ENCODE data around the gene C15orf39.

C15orf39 gene

GRCh38 chr15:75198560-75199356 is 2.9 kb upstream of the C15orf39 start:
- no peak for DNase-seq

GRCh38 chr15:75199357-75199940 is 2.2 kb upstream of the C15orf39 start:
- DNase-seq, result no peak

GRCh38 chr15:75200391-75200764 is 1.3 kb upstream of the C15orf39 start:
- no peak for DNase-seq

- DNase-seq, result no peak
These were observed 692 bp upstream of the C15orf39 start for GRCh38 chr15:75200765-75201615.

GRCh38 chr15:75202251-75203016 is 752 bp downstream of the C15orf39 start:
- peak; percentile 81 for DNase-seq

- no peak for DNase-seq
These were observed 1.6 kb downstream of the C15orf39 start for GRCh38 chr15:75203017-75203907.

- DNase-seq, result no peak
These were observed 2.2 kb downstream of the C15orf39 start for GRCh38 chr15:75203908-75204263.

- peak; percentile 89 for DNase-seq
These were observed 2.8 kb downstream of the C15orf39 start for GRCh38 chr15:75204340-75205063.

GRCh38 chr15:75205064-75205395 is 3.3 kb downstream of the C15orf39 start:
- DNase-seq, result no peak

- DNase-seq, result no peak
These were observed 4.3 kb downstream of the C15orf39 start for GRCh38 chr15:75206006-75206405.

GRCh38 chr15:75206803-75207617 is 5.3 kb downstream of the C15orf39 start:
- no peak for DNase-seq

- DNase-seq, result no peak
These were observed 6.2 kb downstream of the C15orf39 start for GRCh38 chr15:75207618-75208500.

GRCh38 chr15:75208501-75209288 is 7.0 kb downstream of the C15orf39 start:
- DNase-seq, result no peak

GRCh38 chr15:75209289-75209676 is 7.6 kb downstream of the C15orf39 start:
- DNase-seq, result no peak

GRCh38 chr15:75210811-75211230 is 9.1 kb downstream of the C15orf39 start:
- DNase-seq, result no peak

GRCh38 chr15:75211436-75212199 is 9.9 kb downstream of the C15orf39 start:
- DNase-seq, result no peak

GRCh38 chr15:75212200-75212858 is 10.6 kb downstream of the C15orf39 start:
- no peak for DNase-seq

Measured in right forelimb (tissue), 1 donor.